HEK293 (cell line): ENCODE results near the gene PKNOX2.

ENCODE experiments used
- CTCF ChIA-PET: fragments of 350-600 bp; formaldehyde crosslinking; extraction: SDS; loops from one replicate; lab custom pipeline; 2021; ENCODE audit warnings: antibody characterized with exemption; lab: Yijun Ruan, JAX
- POLR2A ChIA-PET: fragments of 300-600 bp; formaldehyde crosslinking; extraction: SDS; loops from one replicate; lab custom pipeline; 2020; ENCODE audit warnings: antibody characterized with exemption, inconsistent platforms; lab: Yijun Ruan, JAX
- H3K27ac ChIP-seq: fragments of 200-500 bp; sonication (Bioruptor generic); 2 replicates; pipeline ENCODE4 v1.5.1; 2014; ENCODE audit warnings: low read depth, low read length, control low read depth, inconsistent platforms; ENCODE audit errors: extremely low read depth
- H3K36me3 ChIP-seq, 2 experiments: fragments of 200-500 bp in 1 of 2; sonication (Bioruptor generic) in 1 of 2; 1 replicate in 1 of 2; 2 replicates in 1 of 2; pipeline ENCODE4 v1.5.1; 2014 to 2017; ENCODE audit warnings: inconsistent platforms in 2 of 2, low read length in 2 of 2; ENCODE audit not compliant: control insufficient read depth in 2 of 2, insufficient read depth in 1 of 2
- H3K4me1 ChIP-seq: fragments of 200-500 bp; sonication (Bioruptor generic); 2 replicates; pipeline ENCODE4 v1.5.1; 2014; ENCODE audit warnings: mild to moderate bottlenecking, low read length, inconsistent platforms; ENCODE audit not compliant: control insufficient read depth, insufficient read depth
- H3K4me3 ChIP-seq: 2 replicates; pipeline ENCODE4 v1.5.1; 2011; ENCODE audit warnings: low read depth, mild to moderate bottlenecking, control low read depth, low read length, moderate library complexity
- H3K9me3 ChIP-seq: fragments of 200-500 bp; sonication (Bioruptor generic); 2 replicates; pipeline ENCODE4 v1.5.1; 2014; ENCODE audit warnings: low read depth, low read length, inconsistent platforms; ENCODE audit not compliant: control insufficient read depth, insufficient read depth
- BCL11B ChIP-seq: fragments of 450-650 bp; formaldehyde crosslinking; IDR thresholded peaks from 2 replicates; pipeline ENCODE4 v1.5.1; 2016; ENCODE audit warnings: low read depth, missing biosample characterization, missing genetic modification characterization
- ELK4 ChIP-seq: IDR thresholded peaks from 2 replicates; pipeline ENCODE4 v1.6.1; 2011; ENCODE audit warnings: mild to moderate bottlenecking, low read depth, low read length, borderline replicate concordance
- INSM2 ChIP-seq: fragments of 450-650 bp; formaldehyde crosslinking; IDR thresholded peaks from 2 replicates; pipeline ENCODE4 v1.5.1; 2016; ENCODE audit warnings: missing biosample characterization, missing genetic modification characterization
- KLF1 ChIP-seq: fragments of 450-650 bp; formaldehyde crosslinking; IDR thresholded peaks from 2 replicates; pipeline ENCODE4 v1.5.1; 2016; ENCODE audit warnings: missing biosample characterization, missing genetic modification characterization
- OVOL3 ChIP-seq: fragments of 450-650 bp; formaldehyde crosslinking; IDR thresholded peaks from 2 replicates; pipeline ENCODE4 v1.5.1; 2016; ENCODE audit warnings: missing biosample characterization, missing genetic modification characterization
- PRDM6 ChIP-seq: fragments of 450-650 bp; formaldehyde crosslinking; IDR thresholded peaks from 2 replicates; pipeline ENCODE4 v1.5.1; 2017; ENCODE audit warnings: missing biosample characterization, missing genetic modification characterization
- ZBTB26 ChIP-seq: fragments of 450-650 bp; formaldehyde crosslinking; optimal IDR thresholded peaks from 2 replicates; pipeline ENCODE3; 2016; ENCODE audit warnings: missing biosample characterization, mild to moderate bottlenecking, missing genetic modification characterization
- ZFHX2 ChIP-seq: fragments of 450-650 bp; formaldehyde crosslinking; conservative IDR thresholded peaks from 2 replicates; pipeline ENCODE4 v1.5.1; 2016; ENCODE audit warnings: missing biosample characterization, missing genetic modification characterization
- ZNF148 ChIP-seq: fragments of 450-650 bp; formaldehyde crosslinking; IDR thresholded peaks from 2 replicates; pipeline ENCODE4 v1.5.0; 2017; ENCODE audit warnings: missing biosample characterization, missing genetic modification characterization, borderline replicate concordance
- ZNF391 ChIP-seq: fragments of 450-650 bp; formaldehyde crosslinking; IDR thresholded peaks from 2 replicates; pipeline ENCODE4 v1.5.1; 2016; ENCODE audit warnings: low read depth, missing biosample characterization, missing genetic modification characterization, borderline replicate concordance
- ZNF473 ChIP-seq: fragments of 450-650 bp; formaldehyde crosslinking; IDR thresholded peaks from 2 replicates; pipeline ENCODE4 v1.5.1; 2017; ENCODE audit warnings: missing biosample characterization, missing genetic modification characterization
- ZNF518A ChIP-seq: fragments of 450-650 bp; formaldehyde crosslinking; conservative IDR thresholded peaks from 2 replicates; pipeline ENCODE4 v1.5.1; 2016; ENCODE audit warnings: low read depth, missing biosample characterization, missing genetic modification characterization
- ZNF530 ChIP-seq: fragments of 450-650 bp; formaldehyde crosslinking; IDR thresholded peaks from 2 replicates; pipeline ENCODE4 v1.5.1; 2016; ENCODE audit warnings: low read depth, missing biosample characterization, missing genetic modification characterization
- ZNF544 ChIP-seq: fragments of 450-650 bp; formaldehyde crosslinking; IDR thresholded peaks from 2 replicates; pipeline ENCODE4 v1.5.0; 2017; ENCODE audit warnings: missing biosample characterization, missing genetic modification characterization
- ZNF555 ChIP-seq: fragments of 450-650 bp; formaldehyde crosslinking; conservative IDR thresholded peaks from 2 replicates; pipeline ENCODE4 v1.5.1; 2017; ENCODE audit warnings: missing biosample characterization, mild to moderate bottlenecking, missing genetic modification characterization, inconsistent platforms
- ZNF660 ChIP-seq: fragments of 450-650 bp; IDR thresholded peaks from 2 replicates; pipeline ENCODE4 v1.5.1; 2018; ENCODE audit warnings: missing biosample characterization, mild to moderate bottlenecking, missing genetic modification characterization
- ZNF76 ChIP-seq: fragments of 450-650 bp; formaldehyde crosslinking; IDR thresholded peaks from 2 replicates; pipeline ENCODE4; 2016; ENCODE audit warnings: low read depth, missing biosample characterization, missing genetic modification characterization, borderline replicate concordance
- ZSCAN4 ChIP-seq: fragments of 450-650 bp; formaldehyde crosslinking; IDR thresholded peaks from 2 replicates; pipeline ENCODE4 v1.5.1; 2017; ENCODE audit warnings: missing biosample characterization, missing genetic modification characterization

PKNOX2 gene

GRCh38 chr11:125465255-125465654, 300.7 kb downstream of the PKNOX2 start:
- POLR2A ChIA-PET = no interaction called here

GRCh38 chr11:125465701-125466100, 301.1 kb downstream of the PKNOX2 start:
- Histone ChIP-seq H3K9me3 (no peaks in the 10 kb centered on the region), H3K4me3 (no peak overlapping the region), H3K36me3 (no peaks in the 10 kb centered on the region), H3K4me1 (no peaks in the 10 kb centered on the region), H3K27ac (no peak overlapping the region)
- ChIA-PET CTCF (interaction anchor here (0.6 to 1.1 kb wide), 2 partner anchors 22 to 36 kb away, joined by 3 to 5 read pairs; no protein-coding TSS in a partner anchor), POLR2A (no interaction called here)
- TF ChIP-seq ZNF544 (tag by site-specific recombination) (no peak), ZNF660 (no peak), KLF1 (no peak), ZNF555 (no peak), ZNF76 (tag by site-specific recombination) (no peak), ZFHX2 (tag by site-specific recombination) (no peak), ZNF473 (no peak), ZSCAN4 (tag by site-specific recombination) (no peak), ZNF391 (tag by site-specific recombination) (no peak), ZNF518A (tag by site-specific recombination) (no peak), ELK4 (no peak), ZBTB26 (tag by site-specific recombination) (no peak), ZNF148 (tag by site-specific recombination) (no peak), INSM2 (tag by site-specific recombination) (no peak)

More at GRCh38 chr11:125465255-125465654, 300.7 kb downstream of the PKNOX2 start:
- Histone ChIP-seq H3K4me1 (no peaks in the 10 kb centered on the region), H3K4me3 (no peak overlapping the region), H3K9me3 (no peaks in the 10 kb centered on the region), H3K27ac (no peak overlapping the region), H3K36me3 (no peaks in the 10 kb centered on the region)
- CTCF ChIA-PET = interaction anchor here (0.6 to 5.2 kb wide), 3 partner anchors 13 to 36 kb away, joined by 3 to 35 read pairs (median 5); no protein-coding TSS in a partner anchor
- TF ChIP-seq OVOL3 (no peak), ZNF530 (tag by site-specific recombination) (no peak), BCL11B (tag by site-specific recombination) (no peak), PRDM6 (tag by site-specific recombination) (no peak)
